PC-3 (cell line): ENCODE data around the gene ERBB4.

ENCODE experiments used
- CTCF ChIP-seq: fragments of 300-600 bp; sonication (generic); conservative IDR thresholded peaks from 2 replicates; pipeline ENCODE4 v1.5.1; 2017; ENCODE audit warnings: antibody characterized with exemption, low read depth, mild to moderate bottlenecking, low read length
- EZH2 ChIP-seq: fragments of 300-600 bp; sonication (generic); IDR thresholded peaks from one replicate; pipeline ENCODE4 v1.6.1; 2017; ENCODE audit warnings: antibody characterized with exemption, mild to moderate bottlenecking, low read length; ENCODE audit not compliant: unreplicated experiment
- EZH2phosphoT487 ChIP-seq: fragments of 300-600 bp; sonication (generic); IDR thresholded peaks from 2 replicates; pipeline ENCODE4 v1.6.1; 2018; ENCODE audit warnings: mild to moderate bottlenecking, antibody characterized with exemption, low read length, borderline replicate concordance

DNA sequence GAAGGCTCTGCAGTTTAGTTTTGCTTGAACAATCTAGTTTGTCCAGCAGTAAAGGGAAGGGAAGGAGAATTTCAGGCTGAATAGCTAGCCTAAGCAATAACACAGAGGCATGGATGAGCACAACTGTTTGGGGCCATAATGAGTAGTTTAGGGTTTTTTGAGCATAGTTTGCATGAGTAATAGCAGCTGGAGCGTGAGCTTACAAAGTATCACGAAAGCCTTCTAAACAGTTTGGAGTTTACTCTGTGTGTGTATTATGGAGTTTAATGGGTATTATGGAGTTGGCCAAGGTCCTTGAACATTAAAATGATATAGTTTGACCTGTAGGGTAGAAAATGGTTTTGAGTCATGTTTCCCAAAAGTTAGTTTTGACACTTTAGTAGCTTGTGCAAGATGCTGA lies 782.3 kb downstream of the ERBB4 start:
- TF ChIP-seq CTCF (no peak), EZH2phosphoT487 (no peak), EZH2 (no peak)
